K562 (cell line): ENCODE measurements around the gene COL28A1. TPM values are rescaled to one million over a fixed set of nuclear protein-coding genes. Genes with fewer than 3 reads are reported as not detected.

ENCODE experiments used
- CREBBP ChIP-seq: IDR thresholded peaks from one replicate; pipeline ENCODE4 v1.6.1; 2012; ENCODE audit warnings: low read depth, mild to moderate bottlenecking, control low read depth, inconsistent platforms, low read length
- ZNF407 ChIP-seq: fragments of 450-650 bp; IDR thresholded peaks from 2 replicates; pipeline ENCODE4 v1.6.1; 2016; ENCODE audit warnings: low read depth
- ZNF436 ChIP-seq: fragments of 250-450, 450-650 bp; sonication (Bioruptor Pico); formaldehyde crosslinking; IDR thresholded peaks from 2 replicates; pipeline ENCODE4 v1.7.0; 2020; ENCODE audit warnings: mild to moderate bottlenecking
- polyA plus RNA-seq, 8 experiments: library from polyadenylated mRNA; depleted of rRNA in 4 of 8; stranded (reverse) in 5 of 8; unstranded in 3 of 8; fragments of >200 nt; fragmentation: Nextera tagmentation in 2 of 8; fragmentation: Illumina TruSeq in 1 of 8; extraction: Ambion mirVana in 2 of 8; extraction: Trizol in 1 of 8; gene quantifications; 2 replicates each; pipeline versions ENCODE4 v1.2.1 to v1.2.3, GENCODE V29; 2011 to 2014; ENCODE audit warnings: inconsistent platforms in 1 of 8, missing spikeins in 1 of 8
- total RNA-seq, 7 experiments: library from RNA; depleted of rRNA in 6 of 7; stranded (reverse); fragments of >200 nt in 6 of 7; fragmentation: Illumina TruSeq in 2 of 7; extraction: Trizol in 2 of 7; gene quantifications; 2 replicates each; pipeline versions ENCODE4 v1.2.1 to v1.2.3, GENCODE V29; 2011 to 2021; ENCODE audit warnings: low replicate concordance in 1 of 7

COL28A1 gene
- total and polyA plus RNA-seq, 9 of the 15 experiments (the other 6 are each of a cell fraction or from before 2014, with no cell fraction given) = 0.03 to 0.13 (median 0.05) TPM; not detected in 3

DNA sequence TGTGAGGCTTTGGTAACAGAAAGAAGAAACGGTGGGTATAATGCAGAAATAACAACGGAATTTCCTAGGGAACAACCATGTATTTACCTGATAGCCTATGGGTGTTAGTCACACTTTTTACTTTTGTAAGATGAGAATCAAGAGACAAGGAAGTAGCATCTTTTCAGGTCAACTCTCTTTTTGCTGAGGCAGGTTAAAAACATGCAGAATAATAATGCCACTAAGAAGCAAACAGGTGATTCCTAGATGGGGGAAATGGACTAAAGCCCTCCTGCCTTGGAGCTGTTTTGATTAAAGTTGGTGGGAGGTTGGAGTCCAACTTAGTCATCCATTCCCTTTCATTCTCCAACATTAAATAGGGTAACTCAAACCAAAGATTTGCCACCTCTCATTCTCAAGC lies 2.0 kb upstream of the COL28A1 start (continued):
- TF ChIP-seq ZNF407 (no peak), ZNF436 (CRISPR knock-in tag) (no peak), CREBBP (no peak)
